HEK293T (cell line): ENCODE measurements around the gene P4HTM.

Experiments
- CTCF ChIA-PET: fragments of 350-600 bp; formaldehyde crosslinking; extraction: SDS; loops from one replicate; lab custom pipeline; 2021; ENCODE audit warnings: antibody characterized with exemption, inconsistent platforms; lab: Yijun Ruan, JAX
- POLR2A ChIA-PET: fragments of 350-600 bp; formaldehyde crosslinking; extraction: SDS; loops from one replicate; lab custom pipeline; 2020; ENCODE audit warnings: antibody characterized with exemption, inconsistent platforms; lab: Yijun Ruan, JAX
- DNase-seq: peaks from one replicate; pipeline ENCODE4 v3.0.0; 2012; ENCODE audit warnings: mixed read lengths; ENCODE audit errors: extremely low spot score
- ARNT ChIP-seq: fragments of 450-650 bp; IDR thresholded peaks from 2 replicates; pipeline ENCODE4 v1.6.1; 2017; ENCODE audit warnings: mild to moderate bottlenecking
- BHLHE40 ChIP-seq: fragments of 450-650 bp; IDR thresholded peaks from 2 replicates; pipeline ENCODE4 v1.6.1; 2016; ENCODE audit warnings: mild to moderate bottlenecking, moderate library complexity, borderline replicate concordance
- CTBP1 ChIP-seq: fragments of 450-650 bp; IDR thresholded peaks from 2 replicates; pipeline ENCODE4 v1.6.1; 2016; ENCODE audit warnings: borderline replicate concordance
- ELF4 ChIP-seq: fragments of 450-650 bp; IDR thresholded peaks from 2 replicates; pipeline ENCODE4 v1.6.1; 2017; ENCODE audit warnings: antibody characterized with exemption
- FOXA1 ChIP-seq: fragments of 450-650 bp; IDR thresholded peaks from 2 replicates; pipeline ENCODE4 v1.6.1; 2016; ENCODE audit warnings: mild to moderate bottlenecking
- FOXK2 ChIP-seq: fragments of 450-650 bp; IDR thresholded peaks from 2 replicates; pipeline ENCODE4 v1.6.1; 2016; ENCODE audit warnings: mild to moderate bottlenecking
- FOXM1 ChIP-seq: fragments of 450-650 bp; IDR thresholded peaks from 2 replicates; pipeline ENCODE4 v1.6.1; 2017; ENCODE audit warnings: mild to moderate bottlenecking, borderline replicate concordance
- HDGF ChIP-seq: fragments of 450-650 bp; IDR thresholded peaks from 2 replicates; pipeline ENCODE4 v1.6.1; 2017; ENCODE audit warnings: antibody characterized with exemption, borderline replicate concordance
- L3MBTL2 ChIP-seq: fragments of 450-650 bp; conservative IDR thresholded peaks from 2 replicates; pipeline ENCODE4 v1.6.1; 2016; ENCODE audit warnings: mild to moderate bottlenecking
- LEF1 ChIP-seq: fragments of 450-650 bp; IDR thresholded peaks from 2 replicates; pipeline ENCODE4 v1.6.1; 2017; ENCODE audit warnings: mild to moderate bottlenecking, borderline replicate concordance
- NFRKB ChIP-seq: fragments of 450-650 bp; IDR thresholded peaks from 2 replicates; pipeline ENCODE4 v1.6.1; 2016; ENCODE audit warnings: mild to moderate bottlenecking, moderate library complexity
- PKNOX1 ChIP-seq: fragments of 450-650 bp; IDR thresholded peaks from 2 replicates; pipeline ENCODE4 v1.6.1; 2016
- SP1 ChIP-seq: fragments of 450-650 bp; IDR thresholded peaks from 2 replicates; pipeline ENCODE4 v1.6.1; 2017
- SUZ12 ChIP-seq: fragments of 450-650 bp; IDR thresholded peaks from 2 replicates; pipeline ENCODE4 v1.6.1; 2016; ENCODE audit warnings: mild to moderate bottlenecking
- TARDBP ChIP-seq: fragments of 450-650 bp; IDR thresholded peaks from 2 replicates; pipeline ENCODE4 v1.6.1; 2016
- ZNF384 ChIP-seq: fragments of 450-650 bp; IDR thresholded peaks from 2 replicates; pipeline ENCODE4 v1.6.1; 2016

P4HTM gene

GRCh38 chr3:48989126-48989795, 780 bp upstream of the P4HTM start:
- CTCF ChIA-PET = interaction anchor here (0.6 to 1.2 kb wide), 4 partner anchors 18 to 169 kb away, joined by 3 to 4 read pairs (median 3); partner anchors contain the start of gene WDR6
- no peak for DNase-seq
- TF ChIP-seq SP1 (no peak), LEF1 (no peak), FOXK2 (no peak), PKNOX1 (no peak), FOXA1 (no peak), BHLHE40 (no peak), NFRKB (no peak), FOXM1 (no peak), ARNT (no peak), CTBP1 (no peak), SUZ12 (no peak), HDGF (no peak), L3MBTL2 (no peak), ZNF384 (no peak), TARDBP (no peak), ELF4 (no peak)
- POLR2A ChIA-PET = interaction anchor here (0.8 to 5.9 kb wide), 13 partner anchors 8 to 132 kb away, joined by 3 to 103 read pairs (median 5); partner anchors contain the start of genes DALRD3, IMPDH2, NDUFAF3 and QRICH1

GRCh38 chr3:48990636-48991469, 812 bp downstream of the P4HTM start:
- ChIA-PET POLR2A (interaction anchor here (0.7 to 5.9 kb wide), 8 partner anchors 15 to 143 kb away, joined by 3 to 103 read pairs (median 5); partner anchors contain the start of genes DALRD3, IMPDH2, NDUFAF3 and PRKAR2A), CTCF (interaction anchor here (1.2 kb wide), 1 partner anchor 22 kb away, joined by 4 read pairs; no protein-coding TSS in a partner anchor)
- no peak for DNase-seq
- no peak for TF ChIP-seq ELF4

GRCh38 chr3:48991851-48992545, 2.0 kb downstream of the P4HTM start:
- ChIA-PET CTCF (no interaction called here), POLR2A (interaction anchor here (1.2 to 5.9 kb wide), 5 partner anchors 15 to 37 kb away, joined by 5 to 103 read pairs (median 9); partner anchors contain the start of genes DALRD3, IMPDH2, NDUFAF3 and WDR6)
- no peak for DNase-seq
- TF ChIP-seq BHLHE40 (no peak), SUZ12 (no peak), ELF4 (no peak), HDGF (no peak), CTBP1 (no peak), FOXK2 (no peak), ZNF384 (no peak), TARDBP (no peak), L3MBTL2 (no peak), FOXM1 (no peak), SP1 (no peak), PKNOX1 (no peak), NFRKB (no peak), LEF1 (no peak), FOXA1 (no peak)

GRCh38 chr3:48993834-48994233, 3.8 kb downstream of the P4HTM start:
- DNase-seq = no peak
- CTCF ChIA-PET = no interaction called here
- POLR2A ChIA-PET = interaction anchor here (5.9 kb wide), 1 partner anchor 13 kb away, joined by 103 read pairs; the partner anchor contains the start of gene WDR6
- TF ChIP-seq SUZ12 (no peak), NFRKB (no peak), ELF4 (no peak)

GRCh38 chr3:48996640-48997039, 6.6 kb downstream of the P4HTM start:
- POLR2A ChIA-PET = interaction anchor here (1.1 to 4.8 kb wide), 2 partner anchors 10 to 12 kb away, joined by 3 to 53 read pairs; partner anchors contain the start of gene WDR6
- CTCF ChIA-PET = interaction anchor here (0.5 to 2.3 kb wide), 2 partner anchors 10 to 178 kb away, joined by 3 to 7 read pairs; partner anchors contain the start of gene WDR6
- TF ChIP-seq FOXK2 = no peak
- TF ChIP-seq ARNT = no peak
- TF ChIP-seq SUZ12 = no peak
- no peak for TF ChIP-seq SP1
- TF ChIP-seq FOXA1 = no peak
- TF ChIP-seq PKNOX1 = no peak
- TF ChIP-seq HDGF = no peak
- no peak for TF ChIP-seq L3MBTL2
- TF ChIP-seq ZNF384 = no peak
- TF ChIP-seq CTBP1 = no peak
- no peak for TF ChIP-seq BHLHE40
- no peak for TF ChIP-seq ELF4
- no peak for TF ChIP-seq NFRKB
- no peak for TF ChIP-seq LEF1
- no peak for TF ChIP-seq FOXM1
- TF ChIP-seq TARDBP = no peak
- no peak for DNase-seq
